HG02678 (cell line): ENCODE measurements around the gene AFG1L.
"Not testable (repeated sequence)": the region's sequence is repeated elsewhere in the genome, so short reads cannot be mapped to it uniquely, and the experiment has no call there.

ENCODE experiments used
- ATAC-seq: cut with Tn5 transposase; IDR thresholded peaks from one replicate; pipeline ENCODE4 v1.9.1; 2021; ENCODE audit warnings: mild to moderate bottlenecking, moderate library complexity; ENCODE audit not compliant: unreplicated experiment

AFG1L gene

GRCh38 chr6:108407904-108408827, 113.3 kb downstream of the AFG1L start:
- no peak for ATAC-seq

- ATAC-seq = no peak
These were observed 114.0 kb downstream of the AFG1L start for GRCh38 chr6:108408861-108409260.

- not testable (repeated sequence) for ATAC-seq
These were observed 121.4 kb downstream of the AFG1L start for GRCh38 chr6:108416047-108416833.

GRCh38 chr6:108417027-108417426, 122.2 kb downstream of the AFG1L start:
- no peak for ATAC-seq

- no peak for ATAC-seq
These were observed 124.6 kb downstream of the AFG1L start for GRCh38 chr6:108419474-108419873.

GRCh38 chr6:108419934-108420609, 125.2 kb downstream of the AFG1L start:
- ATAC-seq = no peak

GRCh38 chr6:108421366-108421765, 126.5 kb downstream of the AFG1L start:
- no peak for ATAC-seq

GRCh38 chr6:108423982-108424705, 129.3 kb downstream of the AFG1L start:
- ATAC-seq = no peak

- no peak for ATAC-seq
These were observed 130.6 kb downstream of the AFG1L start for GRCh38 chr6:108425428-108425827.

GRCh38 chr6:108432143-108432542, 137.3 kb downstream of the AFG1L start:
- ATAC-seq = no peak

- no peak for ATAC-seq
These were observed 137.9 kb downstream of the AFG1L start for GRCh38 chr6:108432792-108433191.

- no peak for ATAC-seq
These were observed 139.4 kb downstream of the AFG1L start for GRCh38 chr6:108434222-108434621.

- ATAC-seq = no peak
These were observed 140.5 kb downstream of the AFG1L start for GRCh38 chr6:108435391-108435790.

- no peak for ATAC-seq
These were observed 141.9 kb downstream of the AFG1L start for GRCh38 chr6:108436771-108437170.

GRCh38 chr6:108437821-108438220, 143.0 kb downstream of the AFG1L start:
- no peak for ATAC-seq

- ATAC-seq = no peak
These were observed 144.1 kb downstream of the AFG1L start for GRCh38 chr6:108438918-108439317.

- ATAC-seq = no peak
These were observed 146.3 kb downstream of the AFG1L start for GRCh38 chr6:108441141-108441540.

GRCh38 chr6:108442770-108443520, 148.1 kb downstream of the AFG1L start:
- no peak for ATAC-seq

- no peak for ATAC-seq
These were observed 151.8 kb downstream of the AFG1L start for GRCh38 chr6:108446629-108447150.

- ATAC-seq = no peak
These were observed 153.6 kb downstream of the AFG1L start for GRCh38 chr6:108448481-108448880.
